Measurements from ENCODE around the gene NTRK3.

DNA sequence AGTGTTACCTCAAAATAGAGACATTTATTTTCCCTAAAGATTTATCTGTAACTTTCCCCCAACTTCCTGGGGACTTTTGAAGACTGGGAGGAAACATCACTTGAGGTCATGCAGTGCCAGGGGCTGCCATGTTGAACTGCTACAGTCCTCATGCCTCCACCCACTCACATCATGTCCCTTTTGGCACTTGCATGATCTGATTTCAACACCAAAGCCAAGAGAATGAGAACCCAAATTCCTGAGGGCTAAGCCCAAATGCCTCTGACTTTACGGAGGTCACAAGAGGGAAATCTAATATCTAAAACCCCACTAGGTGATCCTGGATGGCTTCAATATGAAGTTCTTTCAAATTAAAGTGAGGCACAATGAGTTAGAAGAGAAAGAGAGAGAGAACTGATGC, 213.1 kb downstream of the NTRK3 start:
- no peak for TF ChIP-seq POLR2A (IDR thresholded peaks at IDR 0.05)
- TF ChIP-seq, protein P1, sequence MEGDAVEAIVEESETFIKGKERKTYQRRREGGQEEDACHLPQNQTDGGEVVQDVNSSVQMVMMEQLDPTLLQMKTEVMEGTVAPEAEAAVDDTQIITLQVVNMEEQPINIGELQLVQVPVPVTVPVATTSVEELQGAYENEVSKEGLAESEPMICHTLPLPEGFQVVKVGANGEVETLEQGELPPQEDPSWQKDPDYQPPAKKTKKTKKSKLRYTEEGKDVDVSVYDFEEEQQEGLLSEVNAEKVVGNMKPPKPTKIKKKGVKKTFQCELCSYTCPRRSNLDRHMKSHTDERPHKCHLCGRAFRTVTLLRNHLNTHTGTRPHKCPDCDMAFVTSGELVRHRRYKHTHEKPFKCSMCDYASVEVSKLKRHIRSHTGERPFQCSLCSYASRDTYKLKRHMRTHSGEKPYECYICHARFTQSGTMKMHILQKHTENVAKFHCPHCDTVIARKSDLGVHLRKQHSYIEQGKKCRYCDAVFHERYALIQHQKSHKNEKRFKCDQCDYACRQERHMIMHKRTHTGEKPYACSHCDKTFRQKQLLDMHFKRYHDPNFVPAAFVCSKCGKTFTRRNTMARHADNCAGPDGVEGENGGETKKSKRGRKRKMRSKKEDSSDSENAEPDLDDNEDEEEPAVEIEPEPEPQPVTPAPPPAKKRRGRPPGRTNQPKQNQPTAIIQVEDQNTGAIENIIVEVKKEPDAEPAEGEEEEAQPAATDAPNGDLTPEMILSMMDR (IDR thresholded peaks at IDR 0.05), result no peak
